ENCODE data around the gene TRIM2.
"Not testable (repeated sequence)": the region's sequence is repeated elsewhere in the genome, so short reads cannot be mapped to it uniquely, and the experiment has no call there.

The TRIM2 gene

DNA sequence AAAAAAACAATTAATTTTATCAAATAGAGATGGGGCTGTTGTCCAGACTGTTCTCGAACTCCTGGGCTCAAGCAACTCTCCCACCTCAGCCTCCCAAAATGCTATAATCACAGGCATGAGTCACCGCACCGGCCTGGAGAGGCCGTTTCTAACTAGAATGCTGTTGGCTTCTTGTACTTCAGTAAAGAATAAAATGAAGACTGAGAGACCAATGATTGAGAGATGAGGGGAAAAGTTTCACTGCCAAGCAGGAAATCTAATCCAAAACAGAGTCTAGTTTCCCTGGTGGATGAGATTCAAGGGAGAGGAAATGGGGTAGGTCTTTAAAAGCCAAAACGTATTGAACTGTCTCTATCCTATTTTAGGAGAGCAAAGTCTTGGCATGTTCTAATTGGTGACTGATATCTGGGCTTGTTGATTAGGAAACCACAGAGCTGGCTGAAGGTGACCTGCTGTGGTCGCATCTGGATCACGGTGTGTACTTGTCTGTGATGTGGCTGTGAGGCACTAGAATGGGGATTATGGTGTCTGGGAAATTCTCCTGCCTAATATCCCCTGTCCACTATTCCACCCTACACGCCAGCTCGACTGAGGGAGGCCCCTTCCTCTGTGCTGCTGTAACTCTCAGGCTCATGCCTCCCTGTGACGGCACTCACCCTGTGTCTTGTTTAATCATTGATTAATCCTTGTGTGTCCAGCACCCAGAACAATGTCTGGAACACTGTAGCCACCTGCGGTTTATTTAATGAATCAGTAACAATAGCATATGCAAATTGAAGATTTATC, 15.0 kb upstream of the TRIM2 start:
- no peak for DNase-seq

DNA sequence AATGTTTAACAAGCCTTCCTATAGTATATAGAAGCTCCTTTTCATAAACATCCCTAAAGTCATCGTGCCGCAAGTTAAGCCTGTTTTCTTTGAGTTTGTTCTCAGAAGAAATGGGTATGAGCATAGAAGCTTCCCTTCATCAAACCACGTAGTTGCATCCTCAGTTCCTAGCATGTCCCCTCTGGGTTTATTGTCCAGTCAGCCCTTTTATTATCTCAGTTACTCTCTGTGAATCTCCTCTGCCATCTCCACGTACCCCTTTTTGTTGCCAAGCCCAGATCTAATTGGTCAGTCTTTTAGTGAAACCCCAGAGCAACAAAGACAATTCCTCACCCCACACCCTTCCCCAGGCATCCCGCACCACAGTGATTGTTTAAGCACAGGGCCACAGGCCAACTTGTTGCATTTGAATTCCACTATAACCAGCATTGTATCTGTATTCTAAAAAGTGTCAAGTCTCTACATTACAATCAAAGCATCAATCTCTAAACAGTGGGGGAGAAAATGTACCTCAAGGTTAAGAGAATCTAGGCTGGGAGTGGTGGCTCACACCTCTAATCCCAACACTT, 12.4 kb upstream of the TRIM2 start:
- DNase-seq: no peak

DNA sequence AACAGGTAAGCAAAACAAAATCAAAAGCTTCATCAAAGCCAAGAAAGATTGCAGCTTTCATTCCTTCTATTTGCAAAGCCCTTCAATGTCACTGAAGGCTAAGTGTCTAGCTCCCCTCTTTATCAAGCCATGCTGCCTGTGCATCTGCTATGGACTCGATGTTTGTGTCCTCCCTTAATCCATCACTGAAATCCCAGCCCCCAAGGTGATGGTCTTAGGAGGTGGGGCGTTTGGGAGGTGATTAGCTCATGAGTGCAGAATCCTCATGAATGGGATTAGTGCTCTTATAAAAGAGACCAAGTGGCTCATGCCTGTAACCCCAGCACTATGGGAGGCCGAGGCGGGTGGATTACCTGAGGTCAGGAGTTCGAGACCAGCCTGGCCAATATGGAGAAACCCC, 6.9 kb upstream of the TRIM2 start:
- DNase-seq: no peak

DNA sequence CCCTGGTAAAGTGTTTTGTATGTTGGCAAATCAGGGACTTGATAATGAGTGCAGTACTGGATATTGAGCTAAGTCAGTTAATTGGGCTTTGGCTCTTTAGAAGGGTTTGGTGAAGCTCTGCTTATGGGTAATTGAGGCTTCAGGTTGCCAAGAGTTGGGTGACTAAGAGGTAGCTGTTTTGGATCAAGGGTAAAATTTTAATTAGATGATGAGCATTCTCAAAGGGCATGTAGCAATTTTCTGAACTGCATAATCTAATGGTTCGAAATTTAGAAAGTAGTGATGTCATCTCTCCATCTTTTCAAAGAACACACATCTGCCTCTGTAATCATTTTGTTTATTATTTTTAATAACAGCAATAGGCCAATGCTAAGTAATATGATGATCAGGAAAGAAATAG, 5.5 kb upstream of the TRIM2 start:
- DNase-seq: no peak

DNA sequence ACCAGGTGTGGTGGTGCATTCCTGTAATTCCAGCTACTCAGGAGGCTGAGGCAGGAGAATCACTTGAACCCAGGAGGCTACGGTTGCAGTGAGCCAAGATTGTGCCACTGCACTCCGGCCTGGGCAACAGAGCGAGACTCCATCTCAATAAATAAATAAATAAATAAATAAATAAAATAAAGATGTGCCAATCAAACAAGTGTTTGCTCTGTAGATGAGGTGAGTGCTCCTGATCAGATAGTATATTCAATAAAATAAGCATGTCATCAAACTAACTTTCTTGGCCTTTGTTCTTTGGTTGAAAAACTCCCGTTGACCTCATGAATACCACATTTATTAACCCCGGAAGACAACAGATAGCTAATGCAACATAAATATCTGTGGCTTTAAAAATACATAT, 497 bp upstream of the TRIM2 start:
- DNase-seq: not testable (repeated sequence)

DNA sequence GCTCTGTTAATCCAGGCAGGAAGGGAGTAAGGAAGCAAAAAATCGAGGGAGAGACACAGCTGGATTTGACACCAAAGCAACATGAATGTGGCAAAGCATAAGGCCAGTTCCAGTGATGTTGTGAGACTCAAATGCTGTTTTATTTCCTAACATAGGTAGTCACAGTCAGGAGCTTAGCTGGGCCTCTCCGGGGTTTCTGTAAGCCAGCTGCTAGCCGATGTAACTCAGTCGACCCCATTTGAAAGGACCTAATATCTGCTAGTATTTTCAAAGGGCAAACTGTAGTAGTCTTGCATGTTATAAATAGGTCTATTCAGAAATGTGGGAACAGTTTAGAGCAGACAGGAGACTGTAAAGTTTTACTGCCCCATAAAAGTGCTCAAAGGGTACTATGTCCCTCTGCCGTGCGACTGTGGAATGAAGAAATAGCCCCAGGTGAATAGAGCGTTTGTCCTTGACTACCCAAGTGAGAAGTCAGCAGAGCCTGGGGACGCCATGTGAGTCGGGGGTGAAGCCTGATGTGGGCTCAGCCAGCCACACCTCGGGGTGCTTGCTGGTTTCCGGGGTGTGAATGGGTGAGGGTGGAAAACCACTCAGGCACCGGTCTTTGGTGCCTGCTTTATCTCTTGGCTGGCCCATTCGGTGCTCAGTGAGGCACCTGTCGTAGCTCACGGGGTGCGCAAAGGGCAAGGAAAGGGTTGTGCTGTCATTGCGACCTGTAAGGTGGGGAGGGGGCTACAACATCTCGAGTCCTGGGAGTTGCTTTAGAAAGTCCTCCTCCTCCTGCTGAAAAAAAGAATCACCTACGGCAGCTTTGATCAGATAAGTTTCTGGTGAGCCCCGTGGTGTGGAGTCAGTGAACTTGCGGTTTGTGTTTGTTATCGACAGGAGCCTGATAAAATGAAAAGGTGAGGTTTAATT, 745 bp downstream of the TRIM2 start:
- DNase-seq: peak; percentile 38

DNA sequence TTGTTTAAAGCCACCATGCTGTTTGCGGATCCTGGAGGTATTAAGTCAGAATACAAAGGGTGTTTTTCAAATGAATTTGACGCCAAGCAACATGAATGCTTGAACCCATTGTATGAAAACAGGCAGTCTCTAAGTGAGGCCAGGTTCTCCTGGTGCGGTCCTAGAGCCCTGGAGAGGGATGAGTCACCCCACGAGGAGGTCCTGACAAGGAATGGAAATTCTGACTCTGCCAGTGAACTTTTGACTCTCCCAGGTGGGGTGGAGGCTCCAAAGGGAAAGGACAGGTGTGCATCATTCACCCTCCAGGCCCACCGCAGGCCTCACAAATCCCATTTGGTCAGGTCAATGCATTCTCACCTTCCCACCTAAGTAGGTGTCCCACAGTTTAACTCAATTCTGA, 1.5 kb downstream of the TRIM2 start:
- no peak for DNase-seq

DNA sequence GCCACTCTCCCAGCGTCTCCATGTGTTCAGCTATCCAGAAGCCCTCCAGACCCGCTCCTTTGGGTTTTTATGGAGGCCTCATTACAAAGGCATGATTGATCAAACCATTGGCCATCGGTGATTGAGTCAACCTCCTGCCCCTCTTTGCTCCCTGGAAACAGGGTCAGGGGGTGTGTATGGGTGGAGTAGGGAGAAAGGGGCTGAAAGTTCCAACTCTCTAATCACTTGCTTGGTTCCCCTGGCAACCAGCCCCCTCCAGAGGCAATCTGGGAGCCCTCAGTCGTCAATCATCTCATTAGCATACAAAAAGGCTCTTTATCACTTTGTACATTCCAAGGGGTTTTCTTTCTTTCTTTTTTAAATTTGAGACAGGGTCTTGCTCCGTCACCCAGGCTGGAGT, 2.3 kb downstream of the TRIM2 start:
- no peak for DNase-seq

DNA sequence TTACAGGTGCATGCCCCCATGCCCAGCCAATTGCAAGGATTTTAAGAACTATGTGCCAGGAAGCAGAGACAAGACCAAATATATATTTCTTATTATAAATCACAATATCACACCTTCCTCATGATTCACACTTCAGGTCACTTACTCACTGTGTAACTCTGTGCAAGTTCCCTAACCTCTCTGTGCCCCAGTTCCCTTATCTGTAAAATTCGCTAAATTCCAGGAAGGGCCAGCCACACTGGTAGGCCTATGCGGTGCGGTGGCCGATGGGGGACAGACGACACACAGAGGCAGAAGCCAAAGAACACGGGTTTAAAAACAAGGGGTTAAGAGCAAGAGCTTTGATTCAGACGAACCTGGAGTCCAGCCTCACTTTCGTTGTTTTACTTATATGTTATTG, 2.8 kb downstream of the TRIM2 start:
- no peak for DNase-seq

DNA sequence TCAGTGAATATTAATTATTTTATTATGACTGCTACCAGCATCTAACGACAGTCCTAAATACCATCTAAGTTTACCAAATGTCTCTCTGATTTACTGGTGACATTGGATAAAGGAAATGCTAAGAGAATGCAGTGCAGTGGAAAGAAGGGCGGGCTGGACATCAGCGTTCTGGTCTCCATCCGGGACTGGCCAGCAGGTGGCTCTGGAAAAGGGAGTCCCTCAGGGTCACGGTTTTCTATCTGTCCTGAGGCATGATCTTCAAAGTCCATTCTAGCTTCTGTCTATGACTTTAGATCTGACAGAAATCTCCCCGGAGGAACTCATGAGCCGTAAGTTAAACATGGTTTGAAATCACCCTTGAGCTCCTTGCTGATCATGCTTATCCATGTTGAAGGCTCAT, 3.3 kb downstream of the TRIM2 start:
- peak; percentile 45 for DNase-seq

DNA sequence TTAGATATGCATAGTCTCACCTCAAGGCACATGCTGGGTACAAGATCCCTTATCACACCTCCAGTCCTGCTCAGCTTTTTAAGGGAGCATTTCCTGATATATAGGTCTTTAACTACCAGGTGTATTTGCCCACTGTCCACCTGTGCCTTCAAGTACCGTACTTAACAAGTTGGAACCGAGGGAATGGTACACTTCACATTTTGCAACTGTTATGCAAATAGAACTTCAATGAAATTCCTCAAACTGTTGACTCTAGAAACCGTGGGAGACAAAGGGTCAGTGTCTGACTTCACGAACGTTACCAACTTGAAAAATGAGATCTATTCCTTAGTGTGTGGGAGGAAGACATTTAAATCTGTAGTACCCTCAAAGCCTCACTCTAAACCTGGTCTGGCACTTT, 5.2 kb downstream of the TRIM2 start:
- DNase-seq: no peak

DNA sequence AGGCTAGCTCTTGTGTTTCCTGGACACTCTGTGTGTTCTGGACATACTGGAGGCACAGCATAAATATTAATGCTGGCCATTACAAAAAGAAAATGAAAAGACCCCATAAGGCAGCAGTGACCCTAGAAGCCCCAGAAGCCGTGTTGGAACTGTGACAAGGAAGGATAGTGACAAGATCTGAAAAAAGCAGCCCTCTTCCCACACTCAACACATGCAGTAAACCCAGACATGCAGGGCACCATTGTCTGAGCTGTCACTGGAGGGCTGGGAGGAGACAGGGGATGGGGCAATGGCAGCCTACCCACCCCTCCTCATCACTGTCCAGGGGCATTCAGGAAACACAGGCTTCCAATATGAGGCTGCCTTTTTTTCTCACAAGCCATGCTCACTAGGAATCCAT, 6.5 kb downstream of the TRIM2 start:
- no peak for DNase-seq

DNA sequence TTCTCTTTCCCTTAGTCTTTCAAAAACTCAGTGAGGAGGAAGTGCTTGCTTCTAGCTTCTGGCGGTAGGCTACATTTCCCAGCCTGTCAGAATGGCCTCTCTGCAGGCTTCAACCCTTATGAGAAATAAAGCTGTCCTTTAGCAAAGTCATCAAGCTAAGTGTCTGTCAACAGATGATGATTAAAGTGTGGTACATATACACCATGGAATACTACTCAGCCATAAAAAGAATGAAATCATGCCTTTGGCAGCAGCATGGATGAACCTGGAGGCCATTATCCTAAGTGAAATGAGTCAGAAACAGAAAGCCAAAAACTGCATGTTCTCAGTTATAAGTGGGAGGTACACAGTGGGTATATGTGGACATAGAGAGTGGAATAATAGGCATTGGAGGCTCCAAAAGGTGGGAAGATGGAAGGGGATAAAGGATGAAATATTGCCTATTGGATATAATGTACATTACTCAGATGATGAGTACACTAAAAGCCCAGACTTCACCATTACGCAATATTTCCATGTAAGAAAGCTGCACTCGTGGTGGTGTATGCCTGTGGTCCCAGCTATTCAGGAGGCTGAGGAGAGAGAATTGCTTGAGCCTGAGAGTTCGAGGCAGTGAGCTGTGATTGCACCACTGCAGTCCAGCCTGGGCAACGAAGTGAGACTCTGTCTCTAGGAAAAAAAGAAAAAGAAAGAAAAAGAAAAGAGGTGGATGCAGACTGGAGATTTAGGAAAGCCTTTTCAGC, 7.9 kb downstream of the TRIM2 start:
- DNase-seq: no peak

DNA sequence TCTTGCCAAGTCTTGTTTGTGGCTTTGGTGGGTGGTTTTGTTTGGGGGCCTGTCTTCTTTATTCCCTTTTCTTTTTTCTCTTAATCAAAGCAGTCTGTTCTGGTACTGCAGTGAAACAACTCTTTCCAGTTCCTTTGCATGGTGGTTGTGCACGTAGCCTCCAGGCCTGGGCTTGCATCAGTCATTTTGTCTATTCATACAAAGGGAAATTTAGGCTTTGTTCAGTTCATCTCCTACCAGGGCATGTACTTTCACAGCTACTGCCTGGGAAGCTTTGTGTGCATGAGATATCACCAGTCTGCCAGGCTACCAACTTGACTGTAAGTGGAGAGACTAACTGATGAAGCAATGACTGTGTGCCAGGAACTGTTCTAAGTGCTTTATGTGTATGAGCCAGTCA, 8.5 kb downstream of the TRIM2 start:
- no peak for DNase-seq

DNA sequence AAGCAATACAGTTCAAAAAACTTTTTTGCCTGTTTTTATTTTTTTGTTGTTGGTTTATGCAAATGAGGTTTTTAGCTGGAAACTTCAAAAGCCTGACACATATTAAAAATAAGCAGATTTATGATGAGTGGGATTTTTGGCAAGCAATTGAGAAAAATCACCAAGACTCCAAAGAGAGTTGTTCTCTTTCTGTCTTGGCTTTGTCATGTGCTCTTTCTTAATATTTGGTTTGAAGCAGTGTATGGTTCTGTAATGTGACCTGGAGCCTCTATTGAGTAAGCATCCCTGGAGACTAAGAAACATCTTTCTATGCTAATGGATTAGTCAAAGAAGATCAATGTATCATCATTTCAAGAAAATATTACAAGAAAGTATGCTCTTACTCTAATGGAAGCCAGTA, 11.7 kb downstream of the TRIM2 start:
- DNase-seq: no peak

DNA sequence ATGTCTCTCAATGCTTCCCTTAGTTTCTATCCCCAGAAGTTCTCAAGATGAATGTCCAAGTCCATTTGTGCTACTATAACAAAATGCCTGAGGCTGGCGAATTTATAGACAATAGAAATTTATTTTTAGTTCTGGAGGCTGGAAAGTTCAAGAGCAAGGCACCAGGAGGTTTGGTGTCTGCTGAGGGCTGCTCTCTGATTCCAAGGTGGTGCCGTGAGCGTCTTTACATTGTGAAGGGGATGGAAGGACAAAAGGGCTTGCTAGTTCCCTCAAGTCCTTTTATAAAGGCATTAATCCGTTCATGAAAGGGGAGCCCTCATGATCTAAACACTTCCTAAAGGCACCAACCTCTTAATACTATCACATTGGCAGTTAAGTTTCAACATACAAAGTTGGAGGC, 12.3 kb downstream of the TRIM2 start:
- no peak for DNase-seq

DNA sequence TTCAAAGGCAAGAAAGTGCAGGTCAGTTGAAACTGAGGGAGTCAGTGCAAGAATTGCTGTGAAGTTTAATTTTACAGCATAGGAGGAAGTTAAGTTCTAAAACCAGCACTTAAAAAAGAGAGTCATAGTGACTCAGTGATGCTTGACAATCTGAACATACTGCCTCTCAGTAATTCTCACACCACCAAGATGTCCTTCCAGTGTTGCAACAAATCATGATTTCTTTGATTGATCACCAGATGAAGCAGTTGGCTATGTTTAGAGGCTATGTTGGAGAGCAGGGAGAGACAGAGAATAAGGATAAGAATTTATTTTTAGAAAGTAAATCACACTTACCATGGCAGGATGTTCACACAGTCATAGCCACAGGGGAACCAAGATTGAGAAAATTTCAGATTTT, 13.2 kb downstream of the TRIM2 start:
- no peak for DNase-seq

DNA sequence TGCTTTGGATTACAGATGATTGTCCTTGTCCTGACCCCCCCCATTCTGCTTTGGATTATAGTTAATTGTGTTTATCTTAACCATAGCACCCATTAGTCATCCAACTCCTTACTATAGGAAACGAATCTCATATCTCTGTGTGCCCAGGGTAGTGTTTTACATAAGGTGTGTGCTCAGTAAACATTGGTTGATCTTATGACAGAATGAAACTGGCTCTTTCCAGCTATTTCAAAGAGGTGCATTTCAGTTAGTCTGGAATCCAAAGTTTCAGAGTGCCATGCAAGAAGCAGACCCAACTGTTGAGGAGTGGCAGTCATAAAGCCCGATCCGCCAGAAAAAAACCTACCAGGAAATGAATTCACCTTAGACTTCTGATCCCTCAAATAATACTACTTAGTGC, 14.7 kb downstream of the TRIM2 start:
- no peak for DNase-seq

DNA sequence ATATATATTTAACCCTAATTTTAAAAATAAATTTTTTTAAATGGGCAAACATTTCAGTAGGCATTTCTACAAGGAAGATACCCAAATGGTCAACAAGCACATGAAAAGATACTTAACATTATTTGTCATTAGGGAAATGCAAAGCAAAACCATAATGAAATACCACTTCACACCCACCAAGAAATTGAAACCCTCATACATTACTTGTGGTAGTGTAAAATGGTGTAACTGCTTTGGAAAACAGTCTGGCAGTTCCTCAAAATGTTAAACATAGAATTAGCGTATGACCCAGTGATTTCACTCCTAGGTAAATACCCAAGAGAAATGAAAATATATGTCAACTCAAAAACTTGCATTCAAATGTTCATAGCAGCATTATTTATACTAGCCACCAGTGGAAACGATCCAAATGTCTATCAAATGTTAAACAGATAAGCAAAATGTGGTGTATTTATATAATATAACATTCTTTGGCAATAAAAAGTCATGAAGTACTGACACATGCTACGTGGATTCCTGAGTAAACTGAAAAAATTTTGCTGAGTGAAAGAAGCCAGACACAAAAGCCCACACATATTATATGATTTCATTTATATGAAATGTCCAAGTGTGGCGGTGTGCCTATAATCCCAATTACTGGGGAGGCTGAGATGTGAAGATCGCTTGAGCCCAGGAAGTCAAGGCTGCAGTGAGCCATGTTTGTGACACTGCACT, 16.6 kb downstream of the TRIM2 start:
- no peak for DNase-seq

DNA sequence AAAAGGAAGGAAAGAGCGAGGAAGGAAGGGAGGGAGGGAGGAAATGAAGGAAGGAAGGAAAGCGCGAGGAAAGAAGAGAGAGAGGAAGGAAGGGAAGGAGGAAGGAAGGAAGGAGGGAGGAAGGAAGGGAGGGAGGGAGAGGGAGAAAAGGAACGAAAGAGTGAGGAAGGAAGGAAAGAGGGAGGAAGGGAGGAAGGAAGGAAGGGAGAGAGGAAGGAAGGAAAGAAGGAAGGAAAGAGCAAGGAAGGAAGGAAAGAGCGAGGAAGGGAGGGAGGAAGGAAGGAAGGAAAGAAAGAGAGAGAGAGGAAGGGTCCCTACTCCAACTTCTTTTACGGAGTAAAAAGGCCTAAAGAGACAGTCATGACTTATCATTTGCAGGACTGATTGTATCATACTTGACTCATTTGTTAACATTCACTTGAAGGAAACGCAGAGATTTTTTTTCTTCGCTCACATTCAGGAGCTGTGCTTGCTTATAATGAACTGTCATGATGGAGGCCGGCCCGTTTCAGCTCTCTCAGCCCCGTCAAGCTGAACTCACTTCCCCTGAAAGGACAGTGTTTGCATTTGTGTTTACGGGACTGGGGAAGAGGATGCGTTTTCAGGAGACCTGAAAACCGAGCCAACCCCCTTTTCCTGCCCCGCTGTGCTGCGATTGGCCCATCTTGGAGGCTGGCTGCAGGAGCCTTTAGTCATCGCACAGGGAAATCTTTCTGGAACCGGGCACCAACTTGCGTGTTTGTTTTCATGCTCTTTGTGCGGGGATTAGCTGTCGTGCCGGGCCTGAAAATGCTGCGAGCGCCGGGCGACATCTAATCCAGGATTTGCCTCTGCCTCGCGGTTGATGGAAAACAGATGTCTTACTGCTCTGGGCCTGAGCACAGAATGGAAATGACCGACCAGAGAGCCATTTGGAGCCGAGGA, 17.8 kb downstream of the TRIM2 start:
- peak; percentile 62 for DNase-seq

DNA sequence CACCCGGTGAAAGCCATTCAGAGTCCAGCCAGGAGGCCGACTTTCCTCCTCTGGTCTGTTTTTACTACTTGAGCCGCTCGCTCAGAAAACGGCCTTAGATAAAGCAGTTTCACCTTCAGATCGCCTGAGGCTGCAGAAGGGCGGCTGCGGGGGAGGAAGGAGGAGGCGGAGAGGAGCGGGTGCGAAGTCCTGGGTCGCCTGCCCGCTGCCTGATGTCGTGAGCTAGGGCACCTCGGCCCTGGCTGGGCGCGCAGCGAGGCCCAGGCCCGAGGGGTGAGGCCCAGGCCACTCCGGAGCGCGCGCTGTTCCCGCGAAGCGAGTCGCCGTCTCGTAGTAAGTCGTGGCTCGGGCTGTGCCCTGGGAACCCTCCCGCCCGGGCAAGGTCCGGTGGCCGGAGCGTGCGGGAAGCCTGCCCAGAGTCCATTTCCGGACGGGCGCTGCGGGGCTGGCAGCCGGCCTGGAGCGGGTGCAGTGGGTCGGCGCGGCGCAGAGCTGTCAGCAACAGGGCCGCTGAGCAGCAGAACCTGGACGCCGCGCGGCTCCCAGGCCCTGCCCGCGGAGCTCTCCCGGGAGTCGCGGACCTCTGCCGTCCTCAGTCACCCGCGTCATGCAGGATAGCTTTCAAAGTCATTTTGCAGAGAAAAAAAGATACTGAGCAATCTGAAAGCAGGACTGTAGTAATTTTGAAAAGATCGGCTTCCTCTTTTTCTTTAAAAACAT, 18.6 kb downstream of the TRIM2 start:
- peak; percentile 59 for DNase-seq
